HepG2 (cell line): ENCODE results near the gene NOP14. TPM values are rescaled to one million over a fixed set of nuclear protein-coding genes. Genes with fewer than 3 reads are reported as not detected.

Experiments used
- ATAC-seq: fragments of 200-7000 bp; cut with Tn5 transposase; 3 replicates; pipeline ENCODE4 v1.9.1; 2020; ENCODE audit warnings: mild to moderate bottlenecking, moderate library complexity
- BruUV-seq: library from RNA; stranded (reverse); fragments of 400-500 nt; replicated peaks from 2 replicates; lab custom pipeline; 2021; lab: Mats Ljungman, UMichigan
- CTCF ChIA-PET: fragments of 300-600 bp; formaldehyde crosslinking; extraction: SDS; loops from one replicate; lab custom pipeline; 2021; ENCODE audit warnings: low total read pairs, inconsistent platforms, low intra/inter-chr PET ratio; lab: Yijun Ruan, JAX
- POLR2A ChIA-PET: fragments of 350-600 bp; sonication (Branson Sonifier 250); formaldehyde crosslinking; loops from one replicate; lab custom pipeline; 2020; ENCODE audit warnings: antibody characterized with exemption, inconsistent platforms; lab: Yijun Ruan, JAX
- DNase-seq: peaks from one replicate; pipeline ENCODE4 v3.0.0-alpha.2; 2015; ENCODE audit warnings: low spot score
- FAIRE-seq: peaks from 3 replicates; lab custom pipeline; 2011; peaks lifted over from hg19 to GRCh38; lab: Jason Lieb, UNC
- H2AFZ ChIP-seq: one replicate; pipeline ENCODE4 v1.6.1; 2011; ENCODE audit warnings: low read length, inconsistent platforms
- H3K27ac ChIP-seq: fragments of 300-600 bp; 3 replicates; pipeline ENCODE4 v1.8.0; 2011; ENCODE audit warnings: mixed run types, mild to moderate bottlenecking, mixed read lengths, low read length, inconsistent platforms; ENCODE audit not compliant: insufficient read depth; ENCODE audit errors: extremely low read length
- H3K27me3 ChIP-seq, 2 experiments: fragments of 200-600 bp in 1 of 2; 2 replicates in 1 of 2; 3 replicates in 1 of 2; pipeline versions ENCODE4 v1.6.0 to v1.8.0; 2011; ENCODE audit warnings: low read length in 2 of 2, mild to moderate bottlenecking in 2 of 2, moderate library complexity in 2 of 2, inconsistent platforms in 1 of 2; ENCODE audit not compliant: insufficient read depth in 2 of 2, control insufficient read depth in 1 of 2
- H3K36me3 ChIP-seq, 2 experiments: fragments of 200-600 bp in 1 of 2; replicated peaks in 1 of 2; 2 replicates in 1 of 2; 3 replicates in 1 of 2; pipeline versions ENCODE4 v1.5.1 to v1.8.0; 2011; ENCODE audit warnings: low read length in 2 of 2, inconsistent platforms in 1 of 2; ENCODE audit not compliant: insufficient read depth in 2 of 2, control insufficient read depth in 1 of 2
- H3K4me1 ChIP-seq: 2 replicates; pipeline ENCODE4 v1.5.1; 2012; ENCODE audit warnings: low read length, inconsistent platforms; ENCODE audit not compliant: insufficient read depth
- H3K4me2 ChIP-seq: 2 replicates; pipeline ENCODE4 v1.6.0; 2011; ENCODE audit warnings: low read depth, low read length, inconsistent platforms
- H3K4me3 ChIP-seq, 3 experiments: fragments of 200-600 bp in 1 of 3; sonication (generic), shearing (Covaris generic) in 1 of 3; replicated peaks in 1 of 3; 2 replicates each; pipeline ENCODE4 v1.5.1; 2011 to 2016; ENCODE audit warnings: low read length in 3 of 3, inconsistent platforms in 2 of 3, low read depth in 2 of 3, mild to moderate bottlenecking in 2 of 3, control low read depth in 1 of 3, mixed read lengths in 1 of 3; ENCODE audit not compliant: insufficient read depth in 1 of 3
- H3K79me2 ChIP-seq: one replicate; pipeline ENCODE4 v1.6.1; 2011; ENCODE audit warnings: low read length, inconsistent platforms; ENCODE audit not compliant: insufficient read depth
- H3K9ac ChIP-seq: 2 replicates; pipeline ENCODE4 v1.6.0; 2011; ENCODE audit warnings: mild to moderate bottlenecking, low read depth, low read length, inconsistent platforms; ENCODE audit not compliant: insufficient read depth
- H3K9me3 ChIP-seq: 2 replicates; pipeline ENCODE4 v1.5.1; 2012; ENCODE audit warnings: mild to moderate bottlenecking, low read length
- H4K20me1 ChIP-seq: 2 replicates; pipeline ENCODE4 v1.6.0; 2011; ENCODE audit warnings: inconsistent platforms, mild to moderate bottlenecking, low read length, moderate library complexity; ENCODE audit not compliant: insufficient read depth
- MAFG ChIP-seq: sonication (generic); formaldehyde crosslinking; IDR thresholded peaks from 2 replicates; pipeline ENCODE4 v1.5.1; 2020; ENCODE audit warnings: mild to moderate bottlenecking, missing genetic modification reagents
- PAWR ChIP-seq: sonication (generic); formaldehyde crosslinking; IDR thresholded peaks from 2 replicates; pipeline ENCODE4 v1.4.0; 2020; ENCODE audit warnings: missing genetic modification reagents, mild to moderate bottlenecking, borderline replicate concordance
- RELA ChIP-seq: sonication (generic); formaldehyde crosslinking; IDR thresholded peaks from 2 replicates; pipeline ENCODE4 v1.4.0; 2020; ENCODE audit warnings: missing genetic modification reagents
- ZNF317 ChIP-seq: sonication (generic); formaldehyde crosslinking; IDR thresholded peaks from 2 replicates; pipeline ENCODE4 v1.5.0; 2020; ENCODE audit warnings: mild to moderate bottlenecking, missing genetic modification reagents
- ZNF768 ChIP-seq: sonication (generic); formaldehyde crosslinking; IDR thresholded peaks from 2 replicates; pipeline ENCODE4 v1.4.0; 2020; ENCODE audit warnings: missing genetic modification reagents
- ZNF891 ChIP-seq: sonication (generic); formaldehyde crosslinking; IDR thresholded peaks from 2 replicates; pipeline ENCODE4 v1.5.0; 2020; ENCODE audit warnings: mild to moderate bottlenecking, missing genetic modification reagents
- ZSCAN12 ChIP-seq: sonication (generic); formaldehyde crosslinking; IDR thresholded peaks from 2 replicates; pipeline ENCODE4 v1.9.0; 2021; ENCODE audit warnings: mild to moderate bottlenecking, missing genetic modification reagents
- ZXDC ChIP-seq: sonication (generic); formaldehyde crosslinking; IDR thresholded peaks from 2 replicates; pipeline ENCODE4 v1.5.0; 2020; ENCODE audit warnings: mild to moderate bottlenecking, missing genetic modification reagents
- WGBS: methylation state at CpG from one replicate; pipeline ENCODE4 v1.1.6; 2017; ENCODE audit warnings: low lambda C conversion rate; 5-methylcytosine and 5-hydroxymethylcytosine counted together
- in situ Hi-C: cut with HindIII; loops from 2 replicates; pipeline ENCODE4 v1.10.0; 2017; ENCODE audit warnings: low pct_unique_long_range_greater_than_20kb; ENCODE audit not compliant: extremely low pct_ligation_motif_present
- intact Hi-C: fragments of 100-400 bp; cut with micrococcal nuclease; formaldehyde crosslinking; loops from one replicate; pipeline ENCODE4 v1.10.0; 2022; ENCODE audit not compliant: unreplicated experiment
- polyA plus RNA-seq, 8 experiments: library from polyadenylated mRNA; depleted of rRNA in 3 of 8; stranded (reverse) in 7 of 8; unstranded in 1 of 8; fragments of >200 nt; fragmentation: Illumina TruSeq in 4 of 8; extraction: Trizol in 4 of 8; gene quantifications; 2 replicates each; pipeline versions ENCODE4 v1.2.1 to v1.2.3, GENCODE V29; 2011 to 2016; ENCODE audit warnings: low read depth in 4 of 8, missing spikeins in 1 of 8, mixed read lengths in 1 of 8; ENCODE audit not compliant: insufficient read depth in 1 of 8
- total RNA-seq, 5 experiments: library from RNA; depleted of rRNA; stranded (reverse); fragments of >200 nt; fragmentation: Illumina TruSeq; extraction: Trizol; gene quantifications; 2 replicates each; pipeline ENCODE4 v1.2.3, GENCODE V29; 2016; ENCODE audit warnings: low read depth in 1 of 5
- TF ChIP-seq, protein P1 (sequence below): sonication (generic); formaldehyde crosslinking; IDR thresholded peaks from 2 replicates; pipeline ENCODE4 v1.8.0; 2022; ENCODE audit warnings: missing genetic modification reagents, mild to moderate bottlenecking, moderate library complexity, borderline replicate concordance

Gene NOP14
- total and polyA plus RNA-seq, 2 of the 13 experiments (the other 11 are each of a cell fraction or from before 2014, with no cell fraction given), result 6.9 to 47.9 TPM

DNA sequence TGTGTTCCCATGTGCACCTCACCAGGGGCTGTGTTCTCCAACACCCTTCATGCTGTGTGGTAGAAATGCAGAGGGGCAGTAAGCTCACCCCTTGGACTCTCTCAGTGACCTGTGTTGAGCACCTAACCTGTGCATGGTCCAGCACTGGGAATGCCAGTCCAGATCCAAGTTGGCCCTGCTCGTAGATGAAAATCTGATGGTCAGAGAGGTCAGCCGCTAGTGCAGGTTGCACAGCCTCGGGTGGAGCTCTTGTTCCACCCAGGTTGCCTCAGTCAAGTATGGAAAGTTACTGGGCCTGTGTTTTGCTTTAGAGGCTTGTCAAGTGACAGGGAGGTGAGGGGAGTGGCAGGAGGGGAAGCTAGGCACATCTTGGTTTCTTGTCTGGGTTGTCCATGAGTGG lies 51.3 kb downstream of the NOP14 start:
- H3K9me3 ChIP-seq, result no peaks in the 10 kb centered on the region
- POLR2A ChIA-PET, result no interaction called here
- no peak overlapping the region for H2AFZ ChIP-seq
- ATAC-seq (no peak), DNase-seq (no peak), FAIRE-seq (no peak)
- 83% methylated on average over 2 of the region's 3 CpGs for WGBS
- peaks cover 14% of the 10 kb centered on the region for H3K4me1 ChIP-seq
- intact Hi-C loops, result no loop called here
- H4K20me1 ChIP-seq, result peaks cover 4% of the 10 kb centered on the region; the same call in 1 of the 2 replicates
- no peak overlapping the region for H3K4me2 ChIP-seq
- no peaks in the 10 kb centered on the region for H3K27me3 ChIP-seq
- no peak overlapping the region for H3K9ac ChIP-seq
- BruUV-seq, result no TSS peak
- no peaks in the 10 kb centered on the region for H3K79me2 ChIP-seq
- peaks cover 21 to 66% of the 10 kb centered on the region in 2 experiments for H3K36me3 ChIP-seq
- H3K4me3 ChIP-seq, result no peak overlapping the region
- TF ChIP-seq ZNF891 (CRISPR knock-in tag), result no peak
- no peak for TF ChIP-seq ZXDC (CRISPR knock-in tag)
- TF ChIP-seq MAFG (CRISPR knock-in tag), result no peak
- TF ChIP-seq PAWR (CRISPR knock-in tag), result no peak
- no peak for TF ChIP-seq ZNF317 (CRISPR knock-in tag)
- no peak for TF ChIP-seq RELA (CRISPR knock-in tag)
- TF ChIP-seq, protein P1, sequence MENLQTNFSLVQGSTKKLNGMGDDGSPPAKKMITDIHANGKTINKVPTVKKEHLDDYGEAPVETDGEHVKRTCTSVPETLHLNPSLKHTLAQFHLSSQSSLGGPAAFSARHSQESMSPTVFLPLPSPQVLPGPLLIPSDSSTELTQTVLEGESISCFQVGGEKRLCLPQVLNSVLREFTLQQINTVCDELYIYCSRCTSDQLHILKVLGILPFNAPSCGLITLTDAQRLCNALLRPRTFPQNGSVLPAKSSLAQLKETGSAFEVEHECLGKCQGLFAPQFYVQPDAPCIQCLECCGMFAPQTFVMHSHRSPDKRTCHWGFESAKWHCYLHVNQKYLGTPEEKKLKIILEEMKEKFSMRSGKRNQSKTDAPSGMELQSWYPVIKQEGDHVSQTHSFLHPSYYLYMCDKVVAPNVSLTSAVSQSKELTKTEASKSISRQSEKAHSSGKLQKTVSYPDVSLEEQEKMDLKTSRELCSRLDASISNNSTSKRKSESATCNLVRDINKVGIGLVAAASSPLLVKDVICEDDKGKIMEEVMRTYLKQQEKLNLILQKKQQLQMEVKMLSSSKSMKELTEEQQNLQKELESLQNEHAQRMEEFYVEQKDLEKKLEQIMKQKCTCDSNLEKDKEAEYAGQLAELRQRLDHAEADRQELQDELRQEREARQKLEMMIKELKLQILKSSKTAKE (CRISPR knock-in tag), result no peak
- no peak for TF ChIP-seq ZSCAN12 (CRISPR knock-in tag)
- TF ChIP-seq ZNF768 (CRISPR knock-in tag), result peak; percentile 86
- CTCF ChIA-PET, result no interaction called here
- in situ Hi-C loops, result no loop called here
- H3K27ac ChIP-seq, result no peak overlapping the region
